Mucosa of rectum (tissue), 2 donors: ENCODE results near the gene APBB1IP.
"Not testable (repeated sequence)": the region's sequence is repeated elsewhere in the genome, so short reads cannot be mapped to it uniquely, and the experiment has no call there.

Experiments
- H3K27ac ChIP-seq, 2 donors: one replicate each; pipeline ENCODE4 v1.7.0; 2013; ENCODE audit warnings: inconsistent platforms in 2 of 2, low read depth in 2 of 2, low read length in 2 of 2
- H3K27me3 ChIP-seq, 2 donors: one replicate each; pipeline ENCODE4 v1.7.0; 2013; ENCODE audit warnings: low read length in 2 of 2; ENCODE audit not compliant: control insufficient read depth in 2 of 2, insufficient read depth in 2 of 2
- H3K36me3 ChIP-seq, 2 donors: one replicate each; pipeline ENCODE4 v1.7.0; 2013; ENCODE audit warnings: low read length in 2 of 2; ENCODE audit not compliant: control insufficient read depth in 2 of 2, insufficient read depth in 2 of 2
- H3K4me1 ChIP-seq, 2 donors: one replicate each; pipeline ENCODE4 v1.7.0; 2013; ENCODE audit warnings: low read length in 2 of 2, mild to moderate bottlenecking in 1 of 2; ENCODE audit not compliant: control insufficient read depth in 2 of 2, insufficient read depth in 2 of 2
- H3K4me3 ChIP-seq, 2 donors: one replicate each; pipeline ENCODE4 v1.7.0; 2013; ENCODE audit warnings: low read length in 2 of 2
- H3K9ac ChIP-seq, 2 donors: one replicate each; pipeline ENCODE4 v1.7.0; 2013; ENCODE audit warnings: low read length in 2 of 2, low read depth in 1 of 2, mild to moderate bottlenecking in 1 of 2
- H3K9me3 ChIP-seq, 2 donors: one replicate each; pipeline ENCODE4 v1.7.0; 2013; ENCODE audit warnings: low read length in 2 of 2; ENCODE audit not compliant: control insufficient read depth in 2 of 2
- donor health status: healthy.
- donor health status: Normal muscosa, but diverticular disease.

Gene APBB1IP

GRCh38 chr10:26486304-26486703 lies 48.2 kb downstream of the APBB1IP start:
- Histone ChIP-seq H3K9me3 (no peaks in the 10 kb centered on the region), H3K27me3 (no peaks in the 10 kb centered on the region), H3K4me1 (peaks cover 0 to 2% of the 10 kb centered on the region in 2 donors), H3K4me3 (no peak overlapping the region), H3K9ac (no peak overlapping the region), H3K36me3 (no peaks in the 10 kb centered on the region), H3K27ac (peak overlapping the region; percentile 62 to 66)

- Histone ChIP-seq H3K4me1 (peaks cover 0 to 2% of the 10 kb centered on the region in 2 donors), H3K36me3 (no peaks in the 10 kb centered on the region), H3K27me3 (no peaks in the 10 kb centered on the region), H3K9ac (no peak overlapping the region), H3K27ac (peak overlapping the region; percentile 62 to 66), H3K4me3 (no peak overlapping the region), H3K9me3 (no peaks in the 10 kb centered on the region)
Measured at GRCh38 chr10:26486990-26487850, 49.1 kb downstream of the APBB1IP start.

GRCh38 chr10:26488344-26488743 lies 50.2 kb downstream of the APBB1IP start:
- Histone ChIP-seq H3K36me3 (no peaks in the 10 kb centered on the region), H3K9ac (no peak overlapping the region), H3K4me3 (no peak overlapping the region), H3K9me3 (no peaks in the 10 kb centered on the region), H3K4me1 (peaks cover 0 to 2% of the 10 kb centered on the region in 2 donors), H3K27me3 (no peaks in the 10 kb centered on the region), H3K27ac (no peak overlapping the region)

- H3K4me3 ChIP-seq: no peak overlapping the region
- no peaks in the 10 kb centered on the region for H3K36me3 ChIP-seq
- H3K9ac ChIP-seq: no peak overlapping the region
- H3K27ac ChIP-seq: no peak overlapping the region
- no peaks in the 10 kb centered on the region for H3K27me3 ChIP-seq
- peaks cover 0 to 2% of the 10 kb centered on the region in 2 donors for H3K4me1 ChIP-seq
- H3K9me3 ChIP-seq: no peaks in the 10 kb centered on the region
Measured at GRCh38 chr10:26489081-26489480, 50.9 kb downstream of the APBB1IP start.

GRCh38 chr10:26490367-26490766 lies 52.2 kb downstream of the APBB1IP start:
- H3K4me3 ChIP-seq, H3K27ac ChIP-seq, H3K9ac ChIP-seq, H3K27me3 ChIP-seq, H3K4me1 ChIP-seq, H3K36me3 ChIP-seq, H3K9me3 ChIP-seq: not testable (repeated sequence)

- Histone ChIP-seq H3K27ac (no peak overlapping the region), H3K36me3 (no peaks in the 10 kb centered on the region), H3K4me3 (no peak overlapping the region), H3K9ac (no peak overlapping the region), H3K27me3 (no peaks in the 10 kb centered on the region), H3K4me1 (peaks cover 0 to 2% of the 10 kb centered on the region in 2 donors), H3K9me3 (no peaks in the 10 kb centered on the region)
Measured at GRCh38 chr10:26491276-26491675, 53.1 kb downstream of the APBB1IP start.

GRCh38 chr10:26491934-26492333 lies 53.8 kb downstream of the APBB1IP start:
- Histone ChIP-seq H3K9ac (no peak overlapping the region), H3K4me1 (peaks cover 0 to 2% of the 10 kb centered on the region in 2 donors), H3K36me3 (no peaks in the 10 kb centered on the region), H3K4me3 (no peak overlapping the region), H3K27ac (no peak overlapping the region), H3K27me3 (no peaks in the 10 kb centered on the region), H3K9me3 (no peaks in the 10 kb centered on the region)

GRCh38 chr10:26492725-26493124 lies 54.6 kb downstream of the APBB1IP start:
- H3K4me1 ChIP-seq, H3K9ac ChIP-seq, H3K4me3 ChIP-seq, H3K27ac ChIP-seq, H3K27me3 ChIP-seq, H3K36me3 ChIP-seq, H3K9me3 ChIP-seq: not testable (repeated sequence)

- Histone ChIP-seq H3K9me3 (no peaks in the 10 kb centered on the region), H3K27ac (no peak overlapping the region), H3K36me3 (no peaks in the 10 kb centered on the region), H3K27me3 (no peaks in the 10 kb centered on the region), H3K9ac (no peak overlapping the region), H3K4me1 (no peaks in the 10 kb centered on the region), H3K4me3 (no peak overlapping the region)
Measured at GRCh38 chr10:26494018-26494417, 55.9 kb downstream of the APBB1IP start.

GRCh38 chr10:26499426-26499825 lies 61.3 kb downstream of the APBB1IP start:
- H3K4me1 ChIP-seq: no peaks in the 10 kb centered on the region
- no peaks in the 10 kb centered on the region for H3K27me3 ChIP-seq
- H3K9me3 ChIP-seq: no peaks in the 10 kb centered on the region
- peaks cover 0 to 5% of the 10 kb centered on the region in 2 donors for H3K36me3 ChIP-seq
- no peak overlapping the region for H3K4me3 ChIP-seq
- H3K27ac ChIP-seq: no peak overlapping the region
- no peak overlapping the region for H3K9ac ChIP-seq
